Thoracic aorta (tissue), 2 donors: ENCODE measurements around the gene DDR2. TPM values are rescaled to one million over a fixed set of nuclear protein-coding genes. Genes with fewer than 3 reads are reported as not detected.
"Not testable (repeated sequence)": the region's sequence is repeated elsewhere in the genome, so short reads cannot be mapped to it uniquely, and the experiment has no call there.

Source experiments
- ATAC-seq: fragments of 150-250 bp; one replicate; pipeline ENCODE4 v1.8.0; 2017; ENCODE audit warnings: low read depth; ENCODE audit not compliant: insufficient number of reproducible peaks, low FRiP score
- DNase-seq: peaks from one replicate; pipeline ENCODE4 v3.0.0-alpha.2; 2020; ENCODE audit warnings: low spot score
- H3K27ac ChIP-seq, 2 donors: fragments of 200-600 bp; sonication (generic); 1 replicate in 1 of 2; 2 replicates in 1 of 2; pipeline ENCODE4 v1.5.1; 2016; ENCODE audit warnings: mild to moderate bottlenecking in 2 of 2, moderate library complexity in 2 of 2
- H3K27me3 ChIP-seq: fragments of 200-600 bp; sonication (generic); replicated peaks from 2 replicates; pipeline ENCODE4 v1.6.0; 2016; ENCODE audit warnings: mild to moderate bottlenecking; ENCODE audit not compliant: insufficient read depth
- H3K36me3 ChIP-seq: fragments of 200-600 bp; sonication (generic); one replicate; pipeline ENCODE4 v1.5.1; 2016
- H3K4me1 ChIP-seq, 2 donors: fragments of 200-600 bp; sonication (generic); 1 replicate in 1 of 2; 2 replicates in 1 of 2; pipeline versions ENCODE4 v1.5.1 to v1.6.0; 2016; ENCODE audit warnings: low read depth in 2 of 2, mild to moderate bottlenecking in 1 of 2; ENCODE audit not compliant: control insufficient read depth in 1 of 2
- H3K4me3 ChIP-seq: fragments of 200-600 bp; sonication (generic); 2 replicates; pipeline ENCODE4 v1.5.1; 2016; ENCODE audit warnings: mild to moderate bottlenecking
- H3K9me3 ChIP-seq: fragments of 200-600 bp; sonication (generic); 2 replicates; pipeline ENCODE4 v1.5.1; 2016
- total RNA-seq, 2 donors: library from RNA; depleted of rRNA; stranded (reverse); fragments of >200 nt; gene quantifications; one replicate each; pipeline versions ENCODE4 v1.1.0 to v1.2.3, GENCODE V29; 2016
- TF ChIP-seq, protein P1 (sequence below): fragments of 200-600 bp; sonication (generic); IDR thresholded peaks from one replicate; pipeline ENCODE4 v1.5.1; 2019; ENCODE audit warnings: antibody characterized with exemption

DDR2 gene
- total RNA-seq, 2 donors from 2014 or later, result 133 to 144 TPM

DNA sequence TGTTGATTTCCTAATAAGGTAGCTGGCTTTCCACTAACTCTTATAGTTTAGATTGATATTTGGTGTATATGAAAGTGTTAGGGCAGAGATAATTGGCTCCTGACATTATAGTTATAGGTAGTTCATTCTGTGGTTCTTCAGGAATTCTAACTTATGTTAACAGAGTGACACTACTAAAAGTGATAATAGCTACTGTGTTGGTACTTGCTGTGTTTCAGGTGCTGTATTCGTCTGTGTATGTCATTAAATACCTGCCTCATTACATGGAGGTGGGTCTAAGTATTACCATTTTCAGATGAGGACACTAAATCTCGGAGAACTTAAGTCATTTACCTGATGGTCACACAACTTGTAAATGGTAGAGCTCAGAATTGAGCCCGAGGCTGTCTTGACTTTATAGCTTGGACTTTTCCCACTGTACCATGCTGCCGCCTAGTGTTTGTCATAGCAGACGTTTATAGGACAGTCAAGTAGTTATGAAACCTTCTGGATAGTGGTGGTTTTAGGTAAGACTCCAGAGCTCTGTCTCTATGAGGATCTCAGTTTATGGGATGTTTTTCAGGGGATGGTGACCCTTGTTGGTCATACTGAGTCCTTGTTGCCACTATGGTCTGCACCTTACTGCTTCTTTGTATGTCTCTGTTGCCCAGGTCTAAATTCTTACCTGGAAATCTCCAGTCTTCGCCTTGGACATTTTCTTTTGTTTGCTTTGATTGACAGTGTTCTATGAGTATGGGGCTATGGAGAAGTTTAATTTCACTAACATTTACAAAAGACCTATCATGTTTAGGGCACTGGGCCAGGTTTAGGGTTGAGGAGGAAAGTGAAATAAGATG lies 167.9 kb downstream of the DDR2 start:
- TF ChIP-seq, protein P1, sequence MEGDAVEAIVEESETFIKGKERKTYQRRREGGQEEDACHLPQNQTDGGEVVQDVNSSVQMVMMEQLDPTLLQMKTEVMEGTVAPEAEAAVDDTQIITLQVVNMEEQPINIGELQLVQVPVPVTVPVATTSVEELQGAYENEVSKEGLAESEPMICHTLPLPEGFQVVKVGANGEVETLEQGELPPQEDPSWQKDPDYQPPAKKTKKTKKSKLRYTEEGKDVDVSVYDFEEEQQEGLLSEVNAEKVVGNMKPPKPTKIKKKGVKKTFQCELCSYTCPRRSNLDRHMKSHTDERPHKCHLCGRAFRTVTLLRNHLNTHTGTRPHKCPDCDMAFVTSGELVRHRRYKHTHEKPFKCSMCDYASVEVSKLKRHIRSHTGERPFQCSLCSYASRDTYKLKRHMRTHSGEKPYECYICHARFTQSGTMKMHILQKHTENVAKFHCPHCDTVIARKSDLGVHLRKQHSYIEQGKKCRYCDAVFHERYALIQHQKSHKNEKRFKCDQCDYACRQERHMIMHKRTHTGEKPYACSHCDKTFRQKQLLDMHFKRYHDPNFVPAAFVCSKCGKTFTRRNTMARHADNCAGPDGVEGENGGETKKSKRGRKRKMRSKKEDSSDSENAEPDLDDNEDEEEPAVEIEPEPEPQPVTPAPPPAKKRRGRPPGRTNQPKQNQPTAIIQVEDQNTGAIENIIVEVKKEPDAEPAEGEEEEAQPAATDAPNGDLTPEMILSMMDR, result peak; percentile 58
- not testable (repeated sequence) for H3K9me3 ChIP-seq, H3K27ac ChIP-seq, H3K4me3 ChIP-seq, H3K27me3 ChIP-seq, H3K4me1 ChIP-seq, H3K36me3 ChIP-seq
- DNase-seq (peak; percentile 25), ATAC-seq (peak; percentile 85)

DNA sequence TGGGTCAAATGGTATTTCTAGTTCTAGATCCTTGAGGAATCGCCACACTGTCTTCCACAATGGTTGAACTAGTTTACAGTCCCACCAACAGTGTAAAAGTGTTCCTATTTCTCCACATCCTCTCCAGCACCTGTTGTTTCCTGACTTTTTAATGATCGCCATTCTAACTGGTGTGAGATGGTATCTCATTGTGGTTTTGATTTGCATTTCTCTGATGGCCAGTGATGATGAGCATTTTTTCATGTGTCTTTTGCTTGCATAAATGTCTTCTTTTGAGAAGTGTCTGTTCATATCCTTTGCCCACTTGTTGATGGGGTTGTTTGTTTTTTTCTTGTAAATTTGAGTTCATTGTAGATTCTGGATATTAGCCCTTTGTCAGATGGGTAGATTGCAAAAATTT lies 175.2 kb downstream of the DDR2 start:
- not testable (repeated sequence) for H3K9me3 ChIP-seq, H3K4me1 ChIP-seq, H3K27ac ChIP-seq, H3K4me3 ChIP-seq, ATAC-seq, DNase-seq, H3K36me3 ChIP-seq, H3K27me3 ChIP-seq

DNA sequence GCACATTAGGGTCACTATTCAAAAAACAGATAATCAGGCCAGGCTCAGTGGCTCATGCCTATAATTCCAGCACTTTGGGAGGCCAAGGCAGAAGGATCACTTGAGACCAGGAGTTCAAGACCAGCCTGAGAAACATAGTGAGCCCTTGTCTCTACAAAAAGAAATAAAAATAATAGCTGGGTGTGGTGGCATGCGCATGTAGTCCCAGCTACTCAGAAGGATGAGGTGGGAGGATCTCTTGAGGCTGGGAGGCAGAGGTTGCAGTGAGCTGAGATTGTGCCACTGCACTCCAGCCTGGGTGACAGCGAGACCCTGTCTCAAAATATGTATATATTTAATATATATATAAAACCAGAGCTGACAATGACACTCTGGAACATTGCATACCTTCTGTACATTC lies 180.1 kb downstream of the DDR2 start:
- not testable (repeated sequence) for H3K36me3 ChIP-seq, H3K4me3 ChIP-seq, DNase-seq, ATAC-seq, H3K9me3 ChIP-seq, H3K27ac ChIP-seq, H3K4me1 ChIP-seq, H3K27me3 ChIP-seq

DNA sequence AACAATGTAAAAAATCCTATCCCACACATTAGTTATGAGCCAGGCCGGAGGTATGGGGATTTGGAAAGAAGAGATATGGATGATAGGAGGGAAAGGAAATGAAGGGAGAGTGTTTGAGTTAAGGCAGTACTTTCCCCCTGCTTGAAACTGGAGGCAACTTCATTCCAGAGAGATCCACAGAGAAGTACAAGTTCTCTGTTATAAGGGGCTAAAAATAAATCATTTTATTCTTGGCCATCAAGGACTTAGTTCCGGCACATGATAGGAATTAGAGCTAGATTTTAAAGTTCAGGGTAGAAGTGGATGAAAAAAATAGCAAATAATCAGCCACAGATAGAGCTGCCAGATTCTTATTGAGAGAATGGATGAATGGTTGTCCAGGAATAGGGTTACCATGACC lies 185.9 kb downstream of the DDR2 start:
- not testable (repeated sequence) for H3K4me3 ChIP-seq, DNase-seq, H3K27ac ChIP-seq, H3K27me3 ChIP-seq, ATAC-seq, H3K9me3 ChIP-seq, H3K36me3 ChIP-seq
- H3K4me1 ChIP-seq, result peaks cover 0 to 10% of the 10 kb centered on the region in 2 donors

DNA sequence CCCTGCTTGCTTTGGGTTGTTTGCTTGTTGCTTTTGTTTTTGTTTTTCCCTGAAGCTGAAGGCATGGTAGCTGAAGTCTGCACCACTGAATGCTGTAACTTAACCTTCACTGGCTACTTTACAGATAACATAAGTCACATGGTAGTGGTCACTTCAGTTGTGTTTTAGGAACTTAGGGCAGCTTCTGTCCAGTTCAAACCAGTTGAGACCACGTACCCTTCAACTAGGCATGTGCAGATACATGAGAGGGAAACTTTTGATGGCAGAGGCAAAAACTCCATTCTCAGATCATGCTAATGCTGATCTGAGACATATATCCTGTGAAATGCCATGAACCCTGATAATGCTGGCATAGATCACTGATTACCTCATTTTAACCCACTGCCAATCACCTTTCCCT lies 186.4 kb downstream of the DDR2 start:
- not testable (repeated sequence) for DNase-seq, H3K27me3 ChIP-seq, H3K4me3 ChIP-seq, H3K27ac ChIP-seq, H3K9me3 ChIP-seq, H3K36me3 ChIP-seq, ATAC-seq
- peaks cover 0 to 10% of the 10 kb centered on the region in 2 donors for H3K4me1 ChIP-seq

DNA sequence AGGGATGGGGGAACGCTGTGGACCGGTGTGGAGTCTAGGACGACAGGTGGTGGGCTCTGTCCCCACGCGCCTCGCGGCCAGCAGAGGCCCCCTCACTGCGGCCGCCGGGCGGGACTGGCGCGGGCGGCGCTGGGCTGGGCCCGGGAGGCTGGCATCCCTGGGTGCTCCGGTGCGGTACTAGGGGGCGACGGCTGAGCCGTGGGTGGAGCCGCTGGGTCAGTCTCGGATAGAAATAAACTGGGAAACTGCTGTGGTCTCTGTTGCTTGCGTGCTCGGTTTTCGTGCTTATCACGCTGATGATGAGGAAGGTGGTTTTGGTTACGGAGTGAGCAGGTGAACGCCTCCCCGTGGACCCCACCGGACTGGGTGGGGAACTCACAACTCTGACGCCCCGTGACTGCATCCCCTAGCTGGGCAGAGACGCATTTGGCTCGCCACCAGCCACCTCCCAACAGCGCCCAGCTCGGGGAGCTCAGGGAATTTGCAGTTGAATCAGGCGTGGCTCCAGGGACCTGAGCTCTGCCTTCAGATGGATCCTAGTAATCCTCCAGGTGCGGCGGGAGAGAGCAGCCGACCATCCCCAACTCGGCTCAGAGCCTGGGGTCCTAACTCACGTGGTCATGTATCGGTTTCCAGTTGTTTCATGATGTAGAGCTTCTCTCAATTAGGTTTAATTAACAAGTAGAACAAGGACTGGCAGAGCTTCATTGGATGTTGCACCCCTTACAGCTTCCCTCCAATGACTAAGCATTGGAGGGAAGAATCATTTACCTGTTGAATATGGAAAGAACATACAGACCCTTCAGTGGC lies 190.3 kb downstream of the DDR2 start:
- H3K27ac ChIP-seq, result no peak overlapping the region
- no peaks in the 10 kb centered on the region for H3K9me3 ChIP-seq
- H3K4me1 ChIP-seq, result peaks cover 0 to 10% of the 10 kb centered on the region in 2 donors
- H3K36me3 ChIP-seq, result no peaks in the 10 kb centered on the region
- peak overlapping the region; percentile 74 for H3K4me3 ChIP-seq
- ATAC-seq (no peak), DNase-seq (no peak)
- TF ChIP-seq, protein P1, result no peak
- peaks cover 6% of the 10 kb centered on the region for H3K27me3 ChIP-seq

DNA sequence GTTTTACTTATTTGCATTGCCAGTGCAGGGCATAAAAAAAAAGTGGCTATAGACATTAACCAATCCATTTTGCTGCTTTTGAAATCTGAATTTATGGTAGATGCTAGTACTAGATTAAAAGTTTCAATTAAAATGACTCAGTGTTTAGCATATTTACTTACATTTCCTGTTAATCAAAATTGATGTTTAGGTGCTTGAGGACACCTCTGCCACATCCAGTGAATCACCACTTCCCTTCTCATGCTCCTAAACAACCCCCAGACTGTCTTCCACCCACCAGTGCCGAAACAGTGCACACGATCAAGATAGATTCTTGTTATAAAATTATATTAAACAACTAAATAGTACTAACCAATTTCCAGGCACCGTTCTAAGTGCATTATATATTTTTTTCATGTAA lies 191.0 kb downstream of the DDR2 start:
- Histone ChIP-seq H3K27me3 (peaks cover 6% of the 10 kb centered on the region), H3K9me3 (no peaks in the 10 kb centered on the region), H3K27ac (no peak overlapping the region), H3K4me1 (peaks cover 0 to 10% of the 10 kb centered on the region in 2 donors), H3K4me3 (no peak overlapping the region), H3K36me3 (no peaks in the 10 kb centered on the region)
- DNase-seq (no peak), ATAC-seq (no peak)
- TF ChIP-seq, protein P1, result no peak
